LNCAP (cell line): ENCODE data around the gene OASL.

ENCODE experiments used
- CTCF ChIP-seq: fragments of 450-650 bp; IDR thresholded peaks from 2 replicates; pipeline ENCODE4 v1.5.1; 2017; ENCODE audit warnings: mild to moderate bottlenecking

Gene OASL

DNA sequence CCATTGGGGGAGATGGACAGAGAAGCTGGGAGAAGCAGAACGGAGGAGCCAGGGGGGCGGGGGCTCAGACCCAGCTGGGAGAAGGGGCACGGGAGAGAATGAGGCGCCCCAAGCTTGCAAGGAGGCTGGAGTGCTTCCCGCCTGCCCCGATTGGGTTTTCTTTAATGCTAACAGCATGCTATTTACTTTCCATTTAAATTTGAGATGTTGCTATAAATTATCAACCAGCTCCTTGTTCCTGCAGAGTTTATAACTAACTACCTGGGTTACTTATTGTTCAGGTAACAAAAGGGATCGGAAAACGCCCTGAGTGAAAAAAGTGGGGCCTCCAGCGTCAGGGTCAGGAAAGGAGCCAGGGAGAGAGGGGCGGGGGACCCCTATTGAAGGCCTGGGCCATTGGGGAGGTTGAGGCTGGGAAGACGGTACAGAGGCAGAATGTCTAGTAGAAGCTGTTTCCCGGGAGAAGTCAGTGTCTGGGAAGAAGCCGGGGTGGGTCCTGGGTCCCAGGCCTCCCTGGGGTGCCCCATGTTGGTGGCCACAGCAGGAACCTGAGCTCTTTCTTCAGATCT, 58.2 kb downstream of the OASL start:
- no peak for TF ChIP-seq CTCF

GRCh38 chr12:120979862-120980696, 59.0 kb downstream of the OASL start:
- no peak for TF ChIP-seq CTCF

- TF ChIP-seq CTCF: no peak
Measured at GRCh38 chr12:120979220-120979861, 59.7 kb downstream of the OASL start.

DNA sequence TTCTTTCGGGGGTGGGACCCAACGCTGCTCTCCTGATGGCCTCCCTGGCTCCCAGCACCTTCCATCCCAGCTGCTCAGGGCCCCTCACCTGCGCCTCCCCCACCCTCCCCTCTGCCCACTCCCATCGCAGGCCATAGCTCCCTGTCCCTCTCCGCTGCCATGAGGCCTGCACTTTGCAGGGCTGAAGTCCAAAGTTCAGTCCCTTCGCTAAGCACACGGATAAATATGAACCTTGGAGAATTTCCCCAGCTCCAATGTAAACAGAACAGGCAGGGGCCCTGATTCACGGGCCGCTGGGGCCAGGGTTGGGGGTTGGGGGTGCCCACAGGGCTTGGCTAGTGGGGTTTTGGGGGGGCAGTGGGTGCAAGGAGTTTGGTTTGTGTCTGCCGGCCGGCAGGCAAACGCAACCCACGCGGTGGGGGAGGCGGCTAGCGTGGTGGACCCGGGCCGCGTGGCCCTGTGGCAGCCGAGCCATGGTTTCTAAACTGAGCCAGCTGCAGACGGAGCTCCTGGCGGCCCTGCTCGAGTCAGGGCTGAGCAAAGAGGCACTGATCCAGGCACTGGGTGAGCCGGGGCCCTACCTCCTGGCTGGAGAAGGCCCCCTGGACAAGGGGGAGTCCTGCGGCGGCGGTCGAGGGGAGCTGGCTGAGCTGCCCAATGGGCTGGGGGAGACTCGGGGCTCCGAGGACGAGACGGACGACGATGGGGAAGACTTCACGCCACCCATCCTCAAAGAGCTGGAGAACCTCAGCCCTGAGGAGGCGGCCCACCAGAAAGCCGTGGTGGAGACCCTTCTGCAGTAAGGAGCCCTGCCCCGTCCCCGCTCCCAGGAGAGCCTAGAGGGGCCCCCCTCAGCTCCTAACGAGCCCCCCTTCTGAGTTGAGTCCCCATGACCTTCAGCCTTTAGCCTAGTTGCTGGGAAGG, 60.5 kb downstream of the OASL start, which contains the start of gene HNF1A:
TSS of gene HNF1A (plus strand) at position 248 of the 924 bp plus-strand sequence. CDS start at position 474, 226 bp downstream.
- no peak for TF ChIP-seq CTCF

DNA sequence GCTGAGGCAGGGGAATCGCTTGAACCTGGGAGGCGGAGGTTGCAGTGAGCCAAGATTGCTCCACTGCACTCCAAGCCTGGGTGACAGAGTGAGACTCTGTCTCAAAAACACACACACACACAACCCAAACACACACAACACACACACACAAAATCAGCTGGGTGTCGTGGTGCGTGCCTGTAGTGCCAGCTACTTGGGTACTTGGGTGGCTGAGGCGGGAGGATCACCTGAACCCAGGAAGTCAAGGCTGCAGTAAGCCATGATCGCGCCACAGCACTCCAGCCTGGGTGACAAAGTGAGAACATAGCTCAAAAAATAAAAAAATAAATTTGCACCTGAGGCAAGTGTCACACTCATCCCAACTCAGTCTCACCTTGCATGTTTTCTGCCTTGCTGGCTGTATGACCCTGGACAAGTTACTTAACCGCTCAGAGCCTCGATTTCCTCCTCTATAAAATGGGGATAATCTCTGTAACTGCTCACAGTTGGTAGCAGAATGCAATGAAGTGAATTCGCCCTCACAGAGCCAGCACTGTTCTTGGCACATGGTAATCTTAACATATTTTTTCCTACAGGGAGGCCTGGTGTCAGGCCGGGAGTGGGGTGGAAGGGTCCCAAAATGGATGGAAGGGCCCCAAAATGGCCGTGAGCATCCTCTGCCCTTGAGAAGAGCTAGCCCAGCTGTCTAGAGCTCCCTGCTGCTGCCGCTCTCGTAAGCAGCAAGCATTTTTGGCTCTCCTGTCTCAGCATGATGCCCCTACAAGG, 61.3 kb downstream of the OASL start:
- no peak for TF ChIP-seq CTCF

- no peak for TF ChIP-seq CTCF
Measured at GRCh38 chr12:120972870-120973543, 66.0 kb downstream of the OASL start.
